DND-41 (cell line): Measurements from ENCODE around the gene GLS.

Experiments used
- ATAC-seq: fragments of 200-7000 bp; cut with Tn5 transposase; 3 replicates; pipeline ENCODE4 v1.9.1; 2021; ENCODE audit warnings: low read depth; ENCODE audit not compliant: insufficient read depth
- DNase-seq: peaks from one replicate; pipeline ENCODE4 v3.0.0-alpha.2; 2020
- H2AFZ ChIP-seq: 2 replicates; pipeline ENCODE4 v1.6.0; 2012; ENCODE audit warnings: low read depth, low read length
- H3K27ac ChIP-seq: 2 replicates; pipeline ENCODE4 v1.5.1; 2012; ENCODE audit warnings: low read length, inconsistent platforms
- H3K27me3 ChIP-seq: fragments of 200-600 bp; sonication (generic); 2 replicates; pipeline ENCODE4 v1.6.0; 2012; ENCODE audit warnings: low read length, mild to moderate bottlenecking, inconsistent platforms; ENCODE audit not compliant: insufficient read depth, poor library complexity
- H3K36me3 ChIP-seq: 2 replicates; pipeline ENCODE4 v1.5.1; 2012; ENCODE audit warnings: low read length, inconsistent platforms; ENCODE audit not compliant: insufficient read depth
- H3K4me1 ChIP-seq: 2 replicates; pipeline ENCODE4 v1.5.1; 2012; ENCODE audit warnings: mild to moderate bottlenecking, low read length; ENCODE audit not compliant: insufficient read depth
- H3K4me2 ChIP-seq: 2 replicates; pipeline ENCODE4 v1.6.0; 2012; ENCODE audit warnings: mild to moderate bottlenecking, moderate library complexity, low read length, inconsistent platforms; ENCODE audit not compliant: insufficient read depth
- H3K4me3 ChIP-seq, 2 experiments: fragments of 200-600 bp in 1 of 2; shearing (Covaris generic) in 1 of 2; 2 replicates each; pipeline ENCODE4 v1.5.1; 2012 to 2016; ENCODE audit warnings: inconsistent platforms in 2 of 2, low read length in 2 of 2, mild to moderate bottlenecking in 2 of 2, low read depth in 1 of 2, moderate library complexity in 1 of 2
- H3K79me2 ChIP-seq: 2 replicates; pipeline ENCODE4 v1.6.0; 2012; ENCODE audit warnings: low read length, inconsistent platforms; ENCODE audit not compliant: insufficient read depth
- H3K9ac ChIP-seq: 2 replicates; pipeline ENCODE4 v1.6.0; 2012; ENCODE audit warnings: low read depth, mild to moderate bottlenecking, inconsistent platforms, low read length, moderate library complexity
- H3K9me3 ChIP-seq: 2 replicates; pipeline ENCODE4 v1.5.1; 2012; ENCODE audit warnings: low read length, moderate library complexity, mild to moderate bottlenecking, inconsistent platforms; ENCODE audit not compliant: insufficient read depth, severe bottlenecking
- H4K20me1 ChIP-seq: 2 replicates; pipeline ENCODE4 v1.6.0; 2012; ENCODE audit warnings: low read length; ENCODE audit not compliant: insufficient read depth
- EZH2 ChIP-seq: IDR thresholded peaks from 3 replicates; pipeline ENCODE4 v1.6.1; 2012; ENCODE audit warnings: borderline replicate concordance, low read depth, mild to moderate bottlenecking, moderate library complexity, low read length, inconsistent platforms; ENCODE audit not compliant: severe bottlenecking
- TF ChIP-seq, protein P1 (sequence below): IDR thresholded peaks from 2 replicates; pipeline ENCODE4 v1.5.1; 2012; ENCODE audit warnings: borderline replicate concordance, low read length, moderate library complexity, mild to moderate bottlenecking; ENCODE audit not compliant: poor library complexity, severe bottlenecking; ENCODE audit errors: extremely low read depth

The GLS gene

GRCh38 chr2:190970160-190970559 lies 89.5 kb downstream of the GLS start:
- Histone ChIP-seq H3K27ac (no peak overlapping the region), H4K20me1 (no peaks in the 10 kb centered on the region), H3K27me3 (no peaks in the 10 kb centered on the region), H3K79me2 (no peaks in the 10 kb centered on the region), H3K9me3 (no peaks in the 10 kb centered on the region), H2AFZ (no peak overlapping the region), H3K4me3 (no peak overlapping the region), H3K4me1 (no peaks in the 10 kb centered on the region), H3K36me3 (peaks cover 91% of the 10 kb centered on the region), H3K4me2 (no peak overlapping the region), H3K9ac (no peak overlapping the region)
- DNase-seq (no peak), ATAC-seq (no peak)
- no peak for TF ChIP-seq EZH2
- TF ChIP-seq, protein P1, sequence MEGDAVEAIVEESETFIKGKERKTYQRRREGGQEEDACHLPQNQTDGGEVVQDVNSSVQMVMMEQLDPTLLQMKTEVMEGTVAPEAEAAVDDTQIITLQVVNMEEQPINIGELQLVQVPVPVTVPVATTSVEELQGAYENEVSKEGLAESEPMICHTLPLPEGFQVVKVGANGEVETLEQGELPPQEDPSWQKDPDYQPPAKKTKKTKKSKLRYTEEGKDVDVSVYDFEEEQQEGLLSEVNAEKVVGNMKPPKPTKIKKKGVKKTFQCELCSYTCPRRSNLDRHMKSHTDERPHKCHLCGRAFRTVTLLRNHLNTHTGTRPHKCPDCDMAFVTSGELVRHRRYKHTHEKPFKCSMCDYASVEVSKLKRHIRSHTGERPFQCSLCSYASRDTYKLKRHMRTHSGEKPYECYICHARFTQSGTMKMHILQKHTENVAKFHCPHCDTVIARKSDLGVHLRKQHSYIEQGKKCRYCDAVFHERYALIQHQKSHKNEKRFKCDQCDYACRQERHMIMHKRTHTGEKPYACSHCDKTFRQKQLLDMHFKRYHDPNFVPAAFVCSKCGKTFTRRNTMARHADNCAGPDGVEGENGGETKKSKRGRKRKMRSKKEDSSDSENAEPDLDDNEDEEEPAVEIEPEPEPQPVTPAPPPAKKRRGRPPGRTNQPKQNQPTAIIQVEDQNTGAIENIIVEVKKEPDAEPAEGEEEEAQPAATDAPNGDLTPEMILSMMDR: no peak

DNA sequence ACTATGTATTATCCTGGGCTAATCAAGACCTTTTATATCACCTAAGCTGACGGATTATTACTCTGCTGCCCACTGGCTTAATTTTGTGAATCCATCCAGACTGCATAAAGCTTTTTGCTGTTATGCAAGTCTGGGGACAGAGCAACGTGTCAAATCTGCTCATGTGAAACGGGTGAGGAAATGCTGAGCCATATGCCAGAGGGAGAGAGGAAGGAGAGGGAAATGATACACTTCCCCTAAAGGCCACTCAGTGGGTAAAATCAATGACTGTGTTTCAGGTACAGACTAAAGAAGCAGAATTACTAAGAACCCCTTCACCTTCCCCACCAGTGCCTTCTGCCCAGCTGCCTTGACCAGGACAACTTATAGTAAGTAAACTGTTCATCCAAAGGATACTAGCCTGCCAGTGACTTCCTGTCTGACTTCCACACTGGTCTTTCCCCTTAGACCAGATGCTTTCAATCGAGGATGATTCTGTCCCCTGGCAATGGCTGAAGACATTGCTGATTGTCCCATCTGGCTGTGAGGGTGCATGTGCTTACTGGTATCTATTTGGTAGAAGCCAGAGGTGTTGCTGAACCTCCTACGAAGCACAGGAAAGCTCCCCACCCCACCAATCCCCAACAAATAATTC lies 90.4 kb downstream of the GLS start:
- Histone ChIP-seq H3K9me3 (no peaks in the 10 kb centered on the region), H3K4me3 (no peak overlapping the region), H4K20me1 (no peaks in the 10 kb centered on the region), H3K4me1 (no peaks in the 10 kb centered on the region), H3K27ac (no peak overlapping the region), H3K79me2 (no peaks in the 10 kb centered on the region), H3K36me3 (peaks cover 92% of the 10 kb centered on the region), H2AFZ (no peak overlapping the region), H3K4me2 (no peak overlapping the region), H3K9ac (no peak overlapping the region), H3K27me3 (no peaks in the 10 kb centered on the region)
- ATAC-seq (no peak), DNase-seq (no peak)
- TF ChIP-seq, protein P1: no peak
- TF ChIP-seq EZH2: no peak

DNA sequence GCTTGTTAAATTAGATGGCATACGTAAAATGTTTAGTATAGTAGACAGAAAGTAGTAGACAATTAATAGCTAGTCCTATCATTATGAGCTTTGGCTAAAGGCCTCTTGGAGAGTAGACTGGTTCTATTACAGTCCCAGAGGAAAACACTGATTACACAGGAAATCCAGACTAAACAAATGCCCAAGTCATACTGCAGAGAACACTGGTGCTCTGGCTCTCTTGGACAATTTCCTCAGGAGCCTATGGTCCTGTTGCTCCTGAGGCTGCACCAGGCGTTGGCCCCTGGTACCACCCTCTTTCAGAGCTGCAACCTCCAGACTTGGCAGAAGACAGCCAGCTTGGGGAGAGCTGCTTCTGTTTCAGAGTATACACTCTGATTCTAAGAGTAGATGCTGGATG lies 91.6 kb downstream of the GLS start:
- no peak overlapping the region for H3K27ac ChIP-seq
- ATAC-seq: no peak
- no peak overlapping the region for H3K4me3 ChIP-seq

More for the DNA sequence above, 91.6 kb downstream of the GLS start:
- TF ChIP-seq EZH2: no peak
- TF ChIP-seq, protein P1: no peak
- H3K9me3 ChIP-seq: no peaks in the 10 kb centered on the region
- H3K79me2 ChIP-seq: no peaks in the 10 kb centered on the region
- H2AFZ ChIP-seq: no peak overlapping the region
- H3K9ac ChIP-seq: no peak overlapping the region
- no peak overlapping the region for H3K4me2 ChIP-seq
- peaks cover 93% of the 10 kb centered on the region for H3K36me3 ChIP-seq
- H3K27me3 ChIP-seq: no peaks in the 10 kb centered on the region
- no peak for DNase-seq
- H4K20me1 ChIP-seq: no peaks in the 10 kb centered on the region
- H3K4me1 ChIP-seq: no peaks in the 10 kb centered on the region
